ENCODE results near the gene PLA2G2C. TPM values are rescaled to one million over a fixed set of nuclear protein-coding genes. Genes with fewer than 3 reads are reported as not detected.

Gene PLA2G2C
- total RNA-seq, 1 experiment from 2014 or later, result not detected

DNA sequence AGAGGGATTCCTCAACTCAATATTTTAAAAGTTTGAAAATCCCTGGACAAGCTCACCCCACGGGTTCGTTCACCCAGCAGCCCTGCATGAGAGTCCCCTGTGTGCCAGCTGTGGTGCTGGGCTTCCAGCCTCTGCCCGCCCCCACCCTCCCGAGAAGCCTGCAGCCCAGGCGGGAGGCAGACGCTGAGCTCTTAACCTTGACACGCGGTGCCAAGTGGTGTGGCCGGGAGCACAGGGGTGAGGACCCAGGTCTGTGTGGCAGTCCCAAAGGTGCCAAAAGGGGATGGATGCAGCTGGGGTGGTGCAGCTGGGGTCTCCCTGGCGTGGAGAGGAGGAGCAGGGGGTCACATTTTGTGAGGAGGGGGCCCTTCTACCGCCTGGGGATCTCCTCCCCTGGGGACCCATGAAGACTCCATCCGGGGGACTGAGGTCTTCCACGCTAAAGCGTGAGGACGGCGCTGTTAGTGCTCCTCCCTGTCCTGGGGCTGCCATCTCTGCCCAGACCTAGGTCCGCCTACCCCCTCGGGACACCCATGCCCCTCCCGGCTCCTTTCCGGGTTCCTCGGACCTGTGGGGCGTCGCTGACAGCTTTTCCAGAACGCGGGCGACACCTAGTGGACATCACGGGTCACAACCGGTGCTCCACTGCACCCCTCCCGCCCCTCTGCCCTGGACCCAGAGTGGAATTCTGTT, 34.3 kb downstream of the PLA2G2C start (continued):
- TF ChIP-seq ZNF232 (CRISPR knock-in tag; IDR thresholded peaks at IDR 0.05) (0 out of 2 replicates have a peak, but pooled peaks have one; percentile 30), SOX15 (CRISPR knock-in tag; IDR thresholded peaks at IDR 0.05) (no peak), SMAD3 (CRISPR knock-in tag; IDR thresholded peaks at IDR 0.05; ENCODE audit: borderline replicate concordance) (no peak), TEAD1 (CRISPR knock-in tag; IDR thresholded peaks at IDR 0.05) (0 out of 2 replicates have a peak, but pooled peaks have one; percentile 57), ZNF416 (CRISPR knock-in tag; IDR thresholded peaks at IDR 0.05) (no peak), ZNF671 (CRISPR knock-in tag; IDR thresholded peaks at IDR 0.05) (no peak), TP53 (CRISPR knock-in tag; IDR thresholded peaks at IDR 0.05) (no peak), IRF1 (CRISPR knock-in tag; IDR thresholded peaks at IDR 0.05) (no peak), FOXJ3 (CRISPR knock-in tag; IDR thresholded peaks at IDR 0.05; ENCODE audit: borderline replicate concordance) (no peak), ETV6 (CRISPR knock-in tag; IDR thresholded peaks at IDR 0.05) (peak; percentile 58; the same call in 1 of the 2 replicates), FOXK1 (CRISPR knock-in tag; IDR thresholded peaks at IDR 0.05) (no peak), ZBTB21 (CRISPR knock-in tag; IDR thresholded peaks at IDR 0.05; ENCODE audit: borderline replicate concordance) (no peak), RORB (CRISPR knock-in tag; IDR thresholded peaks at IDR 0.05) (no peak), CTCF (IDR thresholded peaks at IDR 0.05) (peak; percentile 88), ATF2 (CRISPR knock-in tag; IDR thresholded peaks at IDR 0.05; ENCODE audit: borderline replicate concordance, low read depth) (no peak), ZNF396 (CRISPR knock-in tag; IDR thresholded peaks at IDR 0.05; ENCODE audit: borderline replicate concordance) (no peak), ZNF138 (CRISPR knock-in tag; conservative IDR thresholded peaks at IDR 0.05) (no peak)
- TF ChIP-seq, protein P1, sequence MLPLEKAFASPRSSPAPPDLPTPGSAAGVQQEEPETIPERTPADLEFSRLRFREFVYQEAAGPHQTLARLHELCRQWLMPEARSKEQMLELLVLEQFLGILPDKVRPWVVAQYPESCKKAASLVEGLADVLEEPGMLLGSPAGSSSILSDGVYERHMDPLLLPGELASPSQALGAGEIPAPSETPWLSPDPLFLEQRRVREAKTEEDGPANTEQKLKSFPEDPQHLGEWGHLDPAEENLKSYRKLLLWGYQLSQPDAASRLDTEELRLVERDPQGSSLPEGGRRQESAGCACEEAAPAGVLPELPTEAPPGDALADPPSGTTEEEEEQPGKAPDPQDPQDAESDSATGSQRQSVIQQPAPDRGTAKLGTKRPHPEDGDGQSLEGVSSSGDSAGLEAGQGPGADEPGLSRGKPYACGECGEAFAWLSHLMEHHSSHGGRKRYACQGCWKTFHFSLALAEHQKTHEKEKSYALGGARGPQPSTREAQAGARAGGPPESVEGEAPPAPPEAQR (CRISPR knock-in tag; IDR thresholded peaks at IDR 0.05), result no peak
- TF ChIP-seq, protein P2, sequence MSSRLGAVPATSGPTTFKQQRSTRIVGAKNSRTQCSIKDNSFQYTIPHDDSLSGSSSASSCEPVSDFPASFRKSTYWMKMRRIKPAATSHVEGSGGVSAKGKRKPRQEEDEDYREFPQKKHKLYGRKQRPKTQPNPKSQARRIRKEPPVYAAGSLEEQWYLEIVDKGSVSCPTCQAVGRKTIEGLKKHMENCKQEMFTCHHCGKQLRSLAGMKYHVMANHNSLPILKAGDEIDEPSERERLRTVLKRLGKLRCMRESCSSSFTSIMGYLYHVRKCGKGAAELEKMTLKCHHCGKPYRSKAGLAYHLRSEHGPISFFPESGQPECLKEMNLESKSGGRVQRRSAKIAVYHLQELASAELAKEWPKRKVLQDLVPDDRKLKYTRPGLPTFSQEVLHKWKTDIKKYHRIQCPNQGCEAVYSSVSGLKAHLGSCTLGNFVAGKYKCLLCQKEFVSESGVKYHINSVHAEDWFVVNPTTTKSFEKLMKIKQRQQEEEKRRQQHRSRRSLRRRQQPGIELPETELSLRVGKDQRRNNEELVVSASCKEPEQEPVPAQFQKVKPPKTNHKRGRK (CRISPR knock-in tag; IDR thresholded peaks at IDR 0.05; ENCODE audit: borderline replicate concordance), result no peak
- TF ChIP-seq, protein P3, sequence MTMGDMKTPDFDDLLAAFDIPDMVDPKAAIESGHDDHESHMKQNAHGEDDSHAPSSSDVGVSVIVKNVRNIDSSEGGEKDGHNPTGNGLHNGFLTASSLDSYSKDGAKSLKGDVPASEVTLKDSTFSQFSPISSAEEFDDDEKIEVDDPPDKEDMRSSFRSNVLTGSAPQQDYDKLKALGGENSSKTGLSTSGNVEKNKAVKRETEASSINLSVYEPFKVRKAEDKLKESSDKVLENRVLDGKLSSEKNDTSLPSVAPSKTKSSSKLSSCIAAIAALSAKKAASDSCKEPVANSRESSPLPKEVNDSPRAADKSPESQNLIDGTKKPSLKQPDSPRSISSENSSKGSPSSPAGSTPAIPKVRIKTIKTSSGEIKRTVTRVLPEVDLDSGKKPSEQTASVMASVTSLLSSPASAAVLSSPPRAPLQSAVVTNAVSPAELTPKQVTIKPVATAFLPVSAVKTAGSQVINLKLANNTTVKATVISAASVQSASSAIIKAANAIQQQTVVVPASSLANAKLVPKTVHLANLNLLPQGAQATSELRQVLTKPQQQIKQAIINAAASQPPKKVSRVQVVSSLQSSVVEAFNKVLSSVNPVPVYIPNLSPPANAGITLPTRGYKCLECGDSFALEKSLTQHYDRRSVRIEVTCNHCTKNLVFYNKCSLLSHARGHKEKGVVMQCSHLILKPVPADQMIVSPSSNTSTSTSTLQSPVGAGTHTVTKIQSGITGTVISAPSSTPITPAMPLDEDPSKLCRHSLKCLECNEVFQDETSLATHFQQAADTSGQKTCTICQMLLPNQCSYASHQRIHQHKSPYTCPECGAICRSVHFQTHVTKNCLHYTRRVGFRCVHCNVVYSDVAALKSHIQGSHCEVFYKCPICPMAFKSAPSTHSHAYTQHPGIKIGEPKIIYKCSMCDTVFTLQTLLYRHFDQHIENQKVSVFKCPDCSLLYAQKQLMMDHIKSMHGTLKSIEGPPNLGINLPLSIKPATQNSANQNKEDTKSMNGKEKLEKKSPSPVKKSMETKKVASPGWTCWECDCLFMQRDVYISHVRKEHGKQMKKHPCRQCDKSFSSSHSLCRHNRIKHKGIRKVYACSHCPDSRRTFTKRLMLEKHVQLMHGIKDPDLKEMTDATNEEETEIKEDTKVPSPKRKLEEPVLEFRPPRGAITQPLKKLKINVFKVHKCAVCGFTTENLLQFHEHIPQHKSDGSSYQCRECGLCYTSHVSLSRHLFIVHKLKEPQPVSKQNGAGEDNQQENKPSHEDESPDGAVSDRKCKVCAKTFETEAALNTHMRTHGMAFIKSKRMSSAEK (CRISPR knock-in tag; IDR thresholded peaks at IDR 0.05; ENCODE audit: borderline replicate concordance), result no peak
- TF ChIP-seq, protein P4, sequence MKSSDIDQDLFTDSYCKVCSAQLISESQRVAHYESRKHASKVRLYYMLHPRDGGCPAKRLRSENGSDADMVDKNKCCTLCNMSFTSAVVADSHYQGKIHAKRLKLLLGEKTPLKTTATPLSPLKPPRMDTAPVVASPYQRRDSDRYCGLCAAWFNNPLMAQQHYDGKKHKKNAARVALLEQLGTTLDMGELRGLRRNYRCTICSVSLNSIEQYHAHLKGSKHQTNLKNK (CRISPR knock-in tag; IDR thresholded peaks at IDR 0.05), result no peak
- TF ChIP-seq, protein P5, sequence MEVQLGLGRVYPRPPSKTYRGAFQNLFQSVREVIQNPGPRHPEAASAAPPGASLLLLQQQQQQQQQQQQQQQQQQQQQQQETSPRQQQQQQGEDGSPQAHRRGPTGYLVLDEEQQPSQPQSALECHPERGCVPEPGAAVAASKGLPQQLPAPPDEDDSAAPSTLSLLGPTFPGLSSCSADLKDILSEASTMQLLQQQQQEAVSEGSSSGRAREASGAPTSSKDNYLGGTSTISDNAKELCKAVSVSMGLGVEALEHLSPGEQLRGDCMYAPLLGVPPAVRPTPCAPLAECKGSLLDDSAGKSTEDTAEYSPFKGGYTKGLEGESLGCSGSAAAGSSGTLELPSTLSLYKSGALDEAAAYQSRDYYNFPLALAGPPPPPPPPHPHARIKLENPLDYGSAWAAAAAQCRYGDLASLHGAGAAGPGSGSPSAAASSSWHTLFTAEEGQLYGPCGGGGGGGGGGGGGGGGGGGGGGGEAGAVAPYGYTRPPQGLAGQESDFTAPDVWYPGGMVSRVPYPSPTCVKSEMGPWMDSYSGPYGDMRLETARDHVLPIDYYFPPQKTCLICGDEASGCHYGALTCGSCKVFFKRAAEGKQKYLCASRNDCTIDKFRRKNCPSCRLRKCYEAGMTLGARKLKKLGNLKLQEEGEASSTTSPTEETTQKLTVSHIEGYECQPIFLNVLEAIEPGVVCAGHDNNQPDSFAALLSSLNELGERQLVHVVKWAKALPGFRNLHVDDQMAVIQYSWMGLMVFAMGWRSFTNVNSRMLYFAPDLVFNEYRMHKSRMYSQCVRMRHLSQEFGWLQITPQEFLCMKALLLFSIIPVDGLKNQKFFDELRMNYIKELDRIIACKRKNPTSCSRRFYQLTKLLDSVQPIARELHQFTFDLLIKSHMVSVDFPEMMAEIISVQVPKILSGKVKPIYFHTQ (CRISPR knock-in tag; IDR thresholded peaks at IDR 0.05), result no peak

All from WTC11 (cell line).